ENCODE data around the gene SAFB.

The SAFB gene

GRCh38 chr19:5643060-5643459 lies 20.2 kb downstream of the SAFB start:
- H2AFZ ChIP-seq (ENCODE audit: low read depth, low read length), result no peak overlapping the region
- peaks cover 72% of the 10 kb centered on the region for H3K36me3 ChIP-seq (ENCODE audit: insufficient read depth, low read length)
- H3K27me3 ChIP-seq (ENCODE audit: insufficient read depth, low read length), result no peaks in the 10 kb centered on the region
- no peak overlapping the region for H3K4me3 ChIP-seq (ENCODE audit: low read length)
- H3K4me1 ChIP-seq (ENCODE audit: insufficient read depth, low read length), result no peaks in the 10 kb centered on the region
- no peaks in the 10 kb centered on the region for H3K9me3 ChIP-seq (ENCODE audit: low read length)

DNA sequence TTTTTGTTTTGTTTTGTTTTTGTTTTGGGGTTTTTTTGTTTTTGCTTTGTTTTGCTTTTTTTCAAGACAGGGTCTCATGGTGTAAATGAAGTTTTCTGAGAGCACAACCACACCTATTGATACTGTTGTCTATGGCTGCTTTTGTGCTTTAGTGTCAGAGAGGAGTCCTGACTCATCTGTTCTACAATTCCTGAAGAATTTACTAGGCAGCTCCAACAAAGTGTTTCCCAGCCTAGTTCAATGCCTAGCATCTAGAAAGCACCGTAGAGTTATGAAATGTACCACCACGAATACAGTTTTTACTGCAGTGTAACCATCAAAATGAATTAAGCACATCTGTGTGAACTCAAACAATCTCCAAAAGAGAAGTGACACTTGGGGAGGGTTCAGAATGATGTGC lies 21.2 kb downstream of the SAFB start:
- H3K9me3 ChIP-seq (ENCODE audit: low read length), result no peaks in the 10 kb centered on the region
- peaks cover 75% of the 10 kb centered on the region for H3K36me3 ChIP-seq (ENCODE audit: insufficient read depth, low read length)
- H3K4me3 ChIP-seq (ENCODE audit: low read length), result no peak overlapping the region
- H2AFZ ChIP-seq (ENCODE audit: low read depth, low read length), result no peak overlapping the region
- no peaks in the 10 kb centered on the region for H3K27me3 ChIP-seq (ENCODE audit: insufficient read depth, low read length)
- H3K4me1 ChIP-seq (ENCODE audit: insufficient read depth, low read length), result no peaks in the 10 kb centered on the region

DNA sequence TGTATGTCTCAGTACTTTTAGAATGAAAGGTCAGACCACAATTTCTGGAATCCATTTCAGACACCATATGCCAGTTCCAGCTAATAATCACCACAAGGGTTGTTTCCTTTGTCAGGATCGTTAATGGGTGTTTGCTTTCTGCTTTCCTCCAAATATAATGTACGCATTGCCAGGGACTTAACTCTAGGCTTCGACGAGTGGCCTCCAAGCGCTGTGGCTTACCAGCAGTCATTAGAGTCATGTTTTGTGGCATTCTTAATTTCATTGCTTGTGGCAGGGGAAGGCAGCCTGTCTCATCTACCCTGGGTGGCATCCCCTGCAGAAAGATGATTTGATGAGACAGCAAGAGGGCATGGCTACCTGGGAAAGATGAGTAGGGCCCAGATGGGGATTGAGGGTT lies 22.5 kb downstream of the SAFB start:
- no peaks in the 10 kb centered on the region for H3K4me1 ChIP-seq (ENCODE audit: insufficient read depth, low read length)
- H3K36me3 ChIP-seq (ENCODE audit: insufficient read depth, low read length), result peaks cover 83% of the 10 kb centered on the region
- no peak overlapping the region for H3K4me3 ChIP-seq (ENCODE audit: low read length)
- no peaks in the 10 kb centered on the region for H3K27me3 ChIP-seq (ENCODE audit: insufficient read depth, low read length)
- H2AFZ ChIP-seq (ENCODE audit: low read depth, low read length), result no peak overlapping the region
- no peaks in the 10 kb centered on the region for H3K9me3 ChIP-seq (ENCODE audit: low read length)

GRCh38 chr19:5646703-5647102 lies 23.8 kb downstream of the SAFB start:
- no peak overlapping the region for H3K4me3 ChIP-seq (ENCODE audit: low read length)
- peaks cover 85% of the 10 kb centered on the region for H3K36me3 ChIP-seq (ENCODE audit: insufficient read depth, low read length)
- no peaks in the 10 kb centered on the region for H3K4me1 ChIP-seq (ENCODE audit: insufficient read depth, low read length)
- no peak overlapping the region for H2AFZ ChIP-seq (ENCODE audit: low read depth, low read length)
- H3K9me3 ChIP-seq (ENCODE audit: low read length), result no peaks in the 10 kb centered on the region
- no peaks in the 10 kb centered on the region for H3K27me3 ChIP-seq (ENCODE audit: insufficient read depth, low read length)

GRCh38 chr19:5648464-5648863 lies 25.6 kb downstream of the SAFB start:
- H2AFZ ChIP-seq (ENCODE audit: low read depth, low read length), result no peak overlapping the region
- no peak overlapping the region for H3K4me3 ChIP-seq (ENCODE audit: low read length)
- H3K4me1 ChIP-seq (ENCODE audit: insufficient read depth, low read length), result no peaks in the 10 kb centered on the region
- H3K36me3 ChIP-seq (ENCODE audit: insufficient read depth, low read length), result peaks cover 86% of the 10 kb centered on the region
- H3K27me3 ChIP-seq (ENCODE audit: insufficient read depth, low read length), result no peaks in the 10 kb centered on the region
- H3K9me3 ChIP-seq (ENCODE audit: low read length), result no peaks in the 10 kb centered on the region

- H3K4me3 ChIP-seq (ENCODE audit: low read length), result no peak overlapping the region
- H3K9me3 ChIP-seq (ENCODE audit: low read length), result no peaks in the 10 kb centered on the region
- peaks cover 85% of the 10 kb centered on the region for H3K36me3 ChIP-seq (ENCODE audit: insufficient read depth, low read length)
- no peaks in the 10 kb centered on the region for H3K27me3 ChIP-seq (ENCODE audit: insufficient read depth, low read length)
- H3K4me1 ChIP-seq (ENCODE audit: insufficient read depth, low read length), result no peaks in the 10 kb centered on the region
- no peak overlapping the region for H2AFZ ChIP-seq (ENCODE audit: low read depth, low read length)
Measured at GRCh38 chr19:5651361-5651760, 28.5 kb downstream of the SAFB start.

GRCh38 chr19:5652261-5652660 lies 29.4 kb downstream of the SAFB start:
- Histone ChIP-seq H3K4me1 (ENCODE audit: insufficient read depth, low read length) (no peaks in the 10 kb centered on the region), H3K4me3 (ENCODE audit: low read length) (no peak overlapping the region), H2AFZ (ENCODE audit: low read depth, low read length) (no peak overlapping the region), H3K9me3 (ENCODE audit: low read length) (no peaks in the 10 kb centered on the region), H3K36me3 (ENCODE audit: insufficient read depth, low read length) (peaks cover 81% of the 10 kb centered on the region), H3K27me3 (ENCODE audit: insufficient read depth, low read length) (no peaks in the 10 kb centered on the region)

- Histone ChIP-seq H3K4me1 (ENCODE audit: insufficient read depth, low read length) (no peaks in the 10 kb centered on the region), H3K27me3 (ENCODE audit: insufficient read depth, low read length) (no peaks in the 10 kb centered on the region), H2AFZ (ENCODE audit: low read depth, low read length) (no peak overlapping the region), H3K4me3 (ENCODE audit: low read length) (no peak overlapping the region), H3K36me3 (ENCODE audit: insufficient read depth, low read length) (peaks cover 84% of the 10 kb centered on the region), H3K9me3 (ENCODE audit: low read length) (no peaks in the 10 kb centered on the region)
Measured at GRCh38 chr19:5654931-5655330, 32.0 kb downstream of the SAFB start.

- H3K4me3 ChIP-seq (ENCODE audit: low read length), result no peak overlapping the region
- H3K9me3 ChIP-seq (ENCODE audit: low read length), result no peaks in the 10 kb centered on the region
- H2AFZ ChIP-seq (ENCODE audit: low read depth, low read length), result no peak overlapping the region
- H3K36me3 ChIP-seq (ENCODE audit: insufficient read depth, low read length), result peaks cover 86% of the 10 kb centered on the region
- no peaks in the 10 kb centered on the region for H3K4me1 ChIP-seq (ENCODE audit: insufficient read depth, low read length)
- no peaks in the 10 kb centered on the region for H3K27me3 ChIP-seq (ENCODE audit: insufficient read depth, low read length)
Measured at GRCh38 chr19:5655412-5655811, 32.5 kb downstream of the SAFB start.

GRCh38 chr19:5661483-5661882 lies 38.6 kb downstream of the SAFB start:
- H3K9me3 ChIP-seq (ENCODE audit: low read length), result no peaks in the 10 kb centered on the region
- H2AFZ ChIP-seq (ENCODE audit: low read depth, low read length), result no peak overlapping the region
- no peaks in the 10 kb centered on the region for H3K27me3 ChIP-seq (ENCODE audit: insufficient read depth, low read length)
- peaks cover 87% of the 10 kb centered on the region for H3K36me3 ChIP-seq (ENCODE audit: insufficient read depth, low read length)
- H3K4me3 ChIP-seq (ENCODE audit: low read length), result no peak overlapping the region
- H3K4me1 ChIP-seq (ENCODE audit: insufficient read depth, low read length), result no peaks in the 10 kb centered on the region

DNA sequence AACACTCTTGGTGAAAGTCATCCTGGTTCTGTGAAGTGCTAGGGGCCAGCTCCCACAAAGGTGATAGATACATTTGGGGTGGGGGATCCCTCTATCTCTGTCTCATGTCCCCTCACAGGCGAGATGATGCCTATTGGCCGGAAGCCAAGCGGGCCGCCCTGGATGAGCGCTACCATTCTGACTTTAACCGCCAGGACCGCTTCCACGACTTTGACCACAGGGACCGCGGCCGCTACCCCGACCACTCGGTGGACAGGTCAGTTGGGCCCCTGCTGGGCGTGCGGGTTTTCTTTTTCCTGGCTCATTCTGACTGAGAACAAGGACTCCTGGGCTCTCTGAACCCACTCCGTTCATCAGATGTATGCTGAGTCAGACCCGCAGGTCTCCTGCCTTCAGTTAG lies 41.0 kb downstream of the SAFB start:
- peaks cover 90% of the 10 kb centered on the region for H3K36me3 ChIP-seq (ENCODE audit: insufficient read depth, low read length)
- H3K27me3 ChIP-seq (ENCODE audit: insufficient read depth, low read length), result no peaks in the 10 kb centered on the region
- H3K4me3 ChIP-seq (ENCODE audit: low read length), result no peak overlapping the region

GRCh38 chr19:5664515-5664914 lies 41.6 kb downstream of the SAFB start:
- H3K27me3 ChIP-seq (ENCODE audit: insufficient read depth, low read length), result no peaks in the 10 kb centered on the region
- no peaks in the 10 kb centered on the region for H3K9me3 ChIP-seq (ENCODE audit: low read length)
- no peak overlapping the region for H3K4me3 ChIP-seq (ENCODE audit: low read length)
- H3K4me1 ChIP-seq (ENCODE audit: insufficient read depth, low read length), result no peaks in the 10 kb centered on the region
- H3K36me3 ChIP-seq (ENCODE audit: insufficient read depth, low read length), result peaks cover 92% of the 10 kb centered on the region
- H2AFZ ChIP-seq (ENCODE audit: low read depth, low read length), result no peak overlapping the region

More for the DNA sequence above, 41.0 kb downstream of the SAFB start:
- Histone ChIP-seq H2AFZ (ENCODE audit: low read depth, low read length) (no peak overlapping the region), H3K4me1 (ENCODE audit: insufficient read depth, low read length) (no peaks in the 10 kb centered on the region), H3K9me3 (ENCODE audit: low read length) (no peaks in the 10 kb centered on the region)

- Histone ChIP-seq H2AFZ (ENCODE audit: low read depth, low read length) (no peak overlapping the region), H3K4me3 (ENCODE audit: low read length) (no peak overlapping the region), H3K4me1 (ENCODE audit: insufficient read depth, low read length) (no peaks in the 10 kb centered on the region), H3K27me3 (ENCODE audit: insufficient read depth, low read length) (no peaks in the 10 kb centered on the region), H3K36me3 (ENCODE audit: insufficient read depth, low read length) (peaks cover 83% of the 10 kb centered on the region), H3K9me3 (ENCODE audit: low read length) (no peaks in the 10 kb centered on the region)
Measured at GRCh38 chr19:5665781-5666513, 43.1 kb downstream of the SAFB start.

Data from neuron (in vitro differentiated cells).